ENCODE data around the gene OPCML. TPM values are rescaled to one million over a fixed set of nuclear protein-coding genes. Genes with fewer than 3 reads are reported as not detected.

OPCML gene
- total and polyA plus RNA-seq, 2 experiments from 2014 or later = 1.2 to 4.4 TPM

DNA sequence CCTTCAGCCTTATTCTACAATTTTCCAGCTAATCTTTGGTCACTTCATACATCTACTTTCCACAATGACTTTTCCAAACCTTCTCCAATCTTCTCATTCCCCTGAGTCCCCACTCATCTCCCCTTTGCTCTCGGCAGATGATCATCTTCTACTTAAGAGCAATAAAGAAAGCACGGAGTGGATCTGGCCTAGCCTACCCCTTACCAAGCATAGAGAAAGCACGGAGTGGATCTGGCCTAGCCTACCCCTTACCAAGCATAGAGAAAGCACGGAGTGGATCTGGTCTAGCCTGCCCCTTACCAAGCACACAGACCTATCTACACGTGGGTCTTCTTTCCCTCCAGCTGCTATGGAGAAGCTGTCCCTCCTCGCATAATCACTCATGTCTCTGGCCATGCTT, 558.6 kb downstream of the OPCML start (continued):
- TF ChIP-seq, protein P1, sequence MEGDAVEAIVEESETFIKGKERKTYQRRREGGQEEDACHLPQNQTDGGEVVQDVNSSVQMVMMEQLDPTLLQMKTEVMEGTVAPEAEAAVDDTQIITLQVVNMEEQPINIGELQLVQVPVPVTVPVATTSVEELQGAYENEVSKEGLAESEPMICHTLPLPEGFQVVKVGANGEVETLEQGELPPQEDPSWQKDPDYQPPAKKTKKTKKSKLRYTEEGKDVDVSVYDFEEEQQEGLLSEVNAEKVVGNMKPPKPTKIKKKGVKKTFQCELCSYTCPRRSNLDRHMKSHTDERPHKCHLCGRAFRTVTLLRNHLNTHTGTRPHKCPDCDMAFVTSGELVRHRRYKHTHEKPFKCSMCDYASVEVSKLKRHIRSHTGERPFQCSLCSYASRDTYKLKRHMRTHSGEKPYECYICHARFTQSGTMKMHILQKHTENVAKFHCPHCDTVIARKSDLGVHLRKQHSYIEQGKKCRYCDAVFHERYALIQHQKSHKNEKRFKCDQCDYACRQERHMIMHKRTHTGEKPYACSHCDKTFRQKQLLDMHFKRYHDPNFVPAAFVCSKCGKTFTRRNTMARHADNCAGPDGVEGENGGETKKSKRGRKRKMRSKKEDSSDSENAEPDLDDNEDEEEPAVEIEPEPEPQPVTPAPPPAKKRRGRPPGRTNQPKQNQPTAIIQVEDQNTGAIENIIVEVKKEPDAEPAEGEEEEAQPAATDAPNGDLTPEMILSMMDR (conservative IDR thresholded peaks at IDR 0.05; ENCODE audit: low read depth in 2 of 2) = no peak
- TF ChIP-seq, protein P2, sequence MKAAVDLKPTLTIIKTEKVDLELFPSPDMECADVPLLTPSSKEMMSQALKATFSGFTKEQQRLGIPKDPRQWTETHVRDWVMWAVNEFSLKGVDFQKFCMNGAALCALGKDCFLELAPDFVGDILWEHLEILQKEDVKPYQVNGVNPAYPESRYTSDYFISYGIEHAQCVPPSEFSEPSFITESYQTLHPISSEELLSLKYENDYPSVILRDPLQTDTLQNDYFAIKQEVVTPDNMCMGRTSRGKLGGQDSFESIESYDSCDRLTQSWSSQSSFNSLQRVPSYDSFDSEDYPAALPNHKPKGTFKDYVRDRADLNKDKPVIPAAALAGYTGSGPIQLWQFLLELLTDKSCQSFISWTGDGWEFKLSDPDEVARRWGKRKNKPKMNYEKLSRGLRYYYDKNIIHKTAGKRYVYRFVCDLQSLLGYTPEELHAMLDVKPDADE (IDR thresholded peaks at IDR 0.05) = no peak

DNA sequence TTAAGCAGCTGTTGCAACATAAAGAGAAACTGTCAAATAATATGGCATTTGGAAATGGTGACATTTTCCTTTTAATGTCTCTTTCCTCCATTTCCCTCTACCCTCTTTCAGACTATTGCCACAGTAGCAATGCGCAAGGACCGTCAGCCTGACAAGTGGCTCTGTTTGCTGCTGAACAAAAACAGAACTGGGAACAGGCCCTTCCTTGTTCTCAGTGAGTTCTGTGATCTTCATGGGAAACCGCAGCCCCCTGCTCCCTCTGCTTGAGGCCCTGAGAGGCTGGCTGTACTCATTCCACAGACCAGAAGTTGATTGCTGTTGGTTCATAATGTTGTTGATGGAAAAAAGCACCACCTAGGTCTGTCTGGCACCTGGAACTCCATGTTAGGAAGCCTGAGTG, 559.7 kb downstream of the OPCML start:
- H3K4me3 Mint-ChIP-seq = no peak overlapping the region
- no peaks in the 10 kb centered on the region for H3K27me3 ChIP-seq (ENCODE audit: insufficient read depth)
- no peaks in the 10 kb centered on the region for H3K79me2 ChIP-seq (replicated peaks; ENCODE audit: insufficient read depth)
- H3K36me3 Mint-ChIP-seq (ENCODE audit: low read depth) = no peaks in the 10 kb centered on the region
- no peaks in the 10 kb centered on the region for H3K9me3 Mint-ChIP-seq
- H3K4me2 ChIP-seq = no peak overlapping the region
- no peak overlapping the region for H2AFZ ChIP-seq
- H3K4me1 Mint-ChIP-seq = peaks cover 8% of the 10 kb centered on the region
- no peaks in the 10 kb centered on the region for H4K20me1 ChIP-seq (replicated peaks; ENCODE audit: insufficient read depth)
- H3K9me2 ChIP-seq (ENCODE audit: insufficient read depth) = peaks cover 7% of the 10 kb centered on the region; the same call in 1 of the 2 replicates
- no peak for DNase-seq (ENCODE audit: low spot score)
- H3K27me3 Mint-ChIP-seq (ENCODE audit: insufficient read depth, low read depth, poor library complexity) = no peaks in the 10 kb centered on the region
- H3K4me3 ChIP-seq = no peak overlapping the region
- no peak overlapping the region for H3K27ac ChIP-seq (ENCODE audit: low read depth)
- no peaks in the 10 kb centered on the region for H3K36me3 ChIP-seq (ENCODE audit: insufficient read depth)
- no peaks in the 10 kb centered on the region for H3K4me1 ChIP-seq (ENCODE audit: insufficient read depth)
- H3F3A ChIP-seq (replicated peaks; ENCODE audit: low read depth) = no peaks in the 10 kb centered on the region
- ATAC-seq = no peak
- no peak overlapping the region for H3K27ac Mint-ChIP-seq
- TF ChIP-seq ZNF331 (CRISPR knock-in tag; IDR thresholded peaks at IDR 0.05; ENCODE audit: low read depth) (no peak), EZH2 (IDR thresholded peaks at IDR 0.05; ENCODE audit: low read depth, unreplicated experiment) (no peak), POLR2AphosphoS5 (IDR thresholded peaks at IDR 0.05; ENCODE audit: low read depth) (no peak), JUNB (IDR thresholded peaks at IDR 0.05; ENCODE audit: unreplicated experiment) (no peak), CREB1 (CRISPR knock-in tag; IDR thresholded peaks at IDR 0.05; ENCODE audit: low read depth) (no peak), STAT1 (IDR thresholded peaks at IDR 0.05; ENCODE audit: unreplicated experiment) (no peak)
- TF ChIP-seq, protein P1 (conservative IDR thresholded peaks at IDR 0.05; ENCODE audit: low read depth in 2 of 2) = no peak
- TF ChIP-seq, protein P2 (IDR thresholded peaks at IDR 0.05) = no peak
- TF ChIP-seq, protein P3, sequence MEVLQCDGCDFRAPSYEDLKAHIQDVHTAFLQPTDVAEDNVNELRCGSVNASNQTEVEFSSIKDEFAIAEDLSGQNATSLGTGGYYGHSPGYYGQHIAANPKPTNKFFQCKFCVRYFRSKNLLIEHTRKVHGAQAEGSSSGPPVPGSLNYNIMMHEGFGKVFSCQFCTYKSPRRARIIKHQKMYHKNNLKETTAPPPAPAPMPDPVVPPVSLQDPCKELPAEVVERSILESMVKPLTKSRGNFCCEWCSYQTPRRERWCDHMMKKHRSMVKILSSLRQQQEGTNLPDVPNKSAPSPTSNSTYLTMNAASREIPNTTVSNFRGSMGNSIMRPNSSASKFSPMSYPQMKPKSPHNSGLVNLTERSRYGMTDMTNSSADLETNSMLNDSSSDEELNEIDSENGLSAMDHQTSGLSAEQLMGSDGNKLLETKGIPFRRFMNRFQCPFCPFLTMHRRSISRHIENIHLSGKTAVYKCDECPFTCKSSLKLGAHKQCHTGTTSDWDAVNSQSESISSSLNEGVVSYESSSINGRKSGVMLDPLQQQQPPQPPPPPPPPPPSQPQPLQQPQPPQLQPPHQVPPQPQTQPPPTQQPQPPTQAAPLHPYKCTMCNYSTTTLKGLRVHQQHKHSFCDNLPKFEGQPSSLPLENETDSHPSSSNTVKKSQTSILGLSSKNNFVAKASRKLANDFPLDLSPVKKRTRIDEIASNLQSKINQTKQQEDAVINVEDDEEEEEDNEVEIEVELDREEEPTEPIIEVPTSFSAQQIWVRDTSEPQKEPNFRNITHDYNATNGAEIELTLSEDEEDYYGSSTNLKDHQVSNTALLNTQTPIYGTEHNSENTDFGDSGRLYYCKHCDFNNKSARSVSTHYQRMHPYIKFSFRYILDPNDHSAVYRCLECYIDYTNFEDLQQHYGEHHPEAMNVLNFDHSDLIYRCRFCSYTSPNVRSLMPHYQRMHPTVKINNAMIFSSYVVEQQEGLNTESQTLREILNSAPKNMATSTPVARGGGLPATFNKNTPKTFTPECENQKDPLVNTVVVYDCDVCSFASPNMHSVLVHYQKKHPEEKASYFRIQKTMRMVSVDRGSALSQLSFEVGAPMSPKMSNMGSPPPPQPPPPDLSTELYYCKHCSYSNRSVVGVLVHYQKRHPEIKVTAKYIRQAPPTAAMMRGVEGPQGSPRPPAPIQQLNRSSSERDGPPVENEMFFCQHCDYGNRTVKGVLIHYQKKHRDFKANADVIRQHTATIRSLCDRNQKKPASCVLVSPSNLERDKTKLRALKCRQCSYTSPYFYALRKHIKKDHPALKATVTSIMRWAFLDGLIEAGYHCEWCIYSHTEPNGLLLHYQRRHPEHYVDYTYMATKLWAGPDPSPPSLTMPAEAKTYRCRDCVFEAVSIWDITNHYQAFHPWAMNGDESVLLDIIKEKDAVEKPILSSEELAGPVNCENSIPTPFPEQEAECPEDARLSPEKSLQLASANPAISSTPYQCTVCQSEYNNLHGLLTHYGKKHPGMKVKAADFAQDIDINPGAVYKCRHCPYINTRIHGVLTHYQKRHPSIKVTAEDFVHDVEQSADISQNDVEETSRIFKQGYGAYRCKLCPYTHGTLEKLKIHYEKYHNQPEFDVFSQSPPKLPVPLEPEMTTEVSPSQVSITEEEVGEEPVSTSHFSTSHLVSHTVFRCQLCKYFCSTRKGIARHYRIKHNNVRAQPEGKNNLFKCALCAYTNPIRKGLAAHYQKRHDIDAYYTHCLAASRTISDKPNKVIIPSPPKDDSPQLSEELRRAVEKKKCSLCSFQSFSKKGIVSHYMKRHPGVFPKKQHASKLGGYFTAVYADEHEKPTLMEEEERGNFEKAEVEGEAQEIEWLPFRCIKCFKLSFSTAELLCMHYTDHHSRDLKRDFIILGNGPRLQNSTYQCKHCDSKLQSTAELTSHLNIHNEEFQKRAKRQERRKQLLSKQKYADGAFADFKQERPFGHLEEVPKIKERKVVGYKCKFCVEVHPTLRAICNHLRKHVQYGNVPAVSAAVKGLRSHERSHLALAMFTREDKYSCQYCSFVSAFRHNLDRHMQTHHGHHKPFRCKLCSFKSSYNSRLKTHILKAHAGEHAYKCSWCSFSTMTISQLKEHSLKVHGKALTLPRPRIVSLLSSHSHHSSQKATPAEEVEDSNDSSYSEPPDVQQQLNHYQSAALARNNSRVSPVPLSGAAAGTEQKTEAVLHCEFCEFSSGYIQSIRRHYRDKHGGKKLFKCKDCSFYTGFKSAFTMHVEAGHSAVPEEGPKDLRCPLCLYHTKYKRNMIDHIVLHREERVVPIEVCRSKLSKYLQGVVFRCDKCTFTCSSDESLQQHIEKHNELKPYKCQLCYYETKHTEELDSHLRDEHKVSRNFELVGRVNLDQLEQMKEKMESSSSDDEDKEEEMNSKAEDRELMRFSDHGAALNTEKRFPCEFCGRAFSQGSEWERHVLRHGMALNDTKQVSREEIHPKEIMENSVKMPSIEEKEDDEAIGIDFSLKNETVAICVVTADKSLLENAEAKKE (CRISPR knock-in tag; IDR thresholded peaks at IDR 0.05) = no peak

Measured in GM23338 (cell line).